KOPT-K1 (cell line): ENCODE data around the gene AGBL4.

Source experiments
- H3K27ac ChIP-seq: fragments of 200-600 bp; sonication (generic); 2 replicates; pipeline ENCODE4 v1.5.1; 2016; ENCODE audit warnings: antibody characterized with exemption, mild to moderate bottlenecking, low read depth, low read length; ENCODE audit not compliant: poor library complexity, severe bottlenecking
- H3K36me3 ChIP-seq: fragments of 200-600 bp; sonication (generic); 2 replicates; pipeline ENCODE4 v1.5.1; 2017; ENCODE audit warnings: antibody characterized with exemption, mild to moderate bottlenecking, low read length, moderate library complexity; ENCODE audit not compliant: insufficient read depth
- H3K9me3 ChIP-seq: fragments of 200-600 bp; sonication (generic); 2 replicates; pipeline ENCODE4 v1.5.1; 2017; ENCODE audit warnings: antibody characterized with exemption, low read length, mild to moderate bottlenecking; ENCODE audit not compliant: insufficient read depth, poor library complexity, severe bottlenecking

AGBL4 gene

DNA sequence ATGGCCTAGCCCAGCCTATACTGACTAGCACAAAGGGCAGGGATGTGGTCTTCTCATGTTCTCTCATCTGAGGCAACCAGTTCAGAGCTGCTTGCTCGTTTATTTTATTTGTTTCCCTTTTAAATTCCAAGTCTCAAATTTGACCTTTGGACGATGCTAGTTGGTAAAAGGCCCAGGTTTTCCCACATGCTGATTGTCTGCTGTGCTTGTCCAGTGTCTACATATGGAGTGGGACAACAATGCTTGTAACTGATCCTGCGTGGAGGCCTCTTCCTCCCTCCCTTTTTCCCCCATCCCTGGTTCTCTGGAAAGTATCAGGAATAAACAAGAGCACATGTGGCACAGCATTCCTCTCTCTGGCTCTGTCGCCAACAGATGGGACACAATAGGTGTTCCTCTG is 1213.0 kb downstream of the AGBL4 start:
- Histone ChIP-seq H3K9me3 (no peaks in the 10 kb centered on the region), H3K36me3 (no peaks in the 10 kb centered on the region), H3K27ac (no peak overlapping the region)

DNA sequence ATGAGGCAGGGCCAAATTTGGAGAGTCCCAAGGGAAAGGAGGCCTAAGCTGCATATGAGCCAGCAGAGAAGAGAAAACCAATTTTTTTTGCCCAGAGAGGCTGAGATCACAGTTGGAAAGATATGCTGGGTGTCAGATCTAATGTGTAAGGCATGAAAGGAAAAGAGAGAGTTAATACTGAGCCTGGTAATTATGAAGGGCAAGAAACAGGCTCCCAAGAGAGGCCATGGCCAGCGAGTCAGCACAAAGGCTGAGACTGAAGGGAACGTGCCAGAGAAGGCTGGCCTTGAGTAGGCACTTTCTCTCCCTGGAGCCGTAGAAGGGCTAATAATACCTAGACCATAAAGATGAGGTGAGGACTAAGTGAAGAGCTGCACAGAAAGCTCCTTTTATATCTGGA is 1215.3 kb downstream of the AGBL4 start:
- Histone ChIP-seq H3K36me3 (no peaks in the 10 kb centered on the region), H3K27ac (no peak overlapping the region), H3K9me3 (no peaks in the 10 kb centered on the region)

DNA sequence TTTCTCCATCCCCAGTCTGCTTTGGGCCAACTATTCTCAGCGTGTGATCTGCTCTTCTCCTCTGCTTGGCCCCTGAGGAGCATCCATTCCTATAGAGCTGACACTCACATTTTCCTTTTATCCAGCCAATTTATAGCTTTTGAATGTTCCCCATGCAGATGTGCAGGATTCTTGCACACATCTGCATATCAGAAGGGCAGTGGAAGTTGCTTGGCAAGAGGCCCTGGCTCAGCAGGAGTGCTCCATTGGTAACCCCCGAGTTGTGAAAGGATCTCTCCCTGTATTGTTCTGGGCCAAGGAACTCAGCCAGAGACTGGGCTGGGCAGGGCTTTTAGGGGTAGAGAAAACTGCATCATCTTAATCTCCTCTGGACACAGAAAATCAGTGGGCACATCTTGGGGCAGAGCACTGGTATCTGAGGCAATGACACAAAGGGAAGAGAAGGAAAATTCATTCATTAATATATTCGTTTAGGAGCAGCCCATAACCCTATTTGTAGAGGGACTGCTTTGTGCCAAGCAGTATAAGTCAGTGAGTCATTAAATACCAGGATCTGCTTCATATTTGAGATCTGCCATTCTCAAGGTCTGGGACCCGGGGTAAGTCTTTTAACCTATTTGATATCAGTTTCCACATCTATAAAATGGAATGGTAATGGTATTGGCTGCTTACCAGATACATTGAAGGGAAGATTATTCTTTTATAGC is 1216.0 kb downstream of the AGBL4 start:
- Histone ChIP-seq H3K36me3 (no peaks in the 10 kb centered on the region), H3K9me3 (no peaks in the 10 kb centered on the region), H3K27ac (no peak overlapping the region)

DNA sequence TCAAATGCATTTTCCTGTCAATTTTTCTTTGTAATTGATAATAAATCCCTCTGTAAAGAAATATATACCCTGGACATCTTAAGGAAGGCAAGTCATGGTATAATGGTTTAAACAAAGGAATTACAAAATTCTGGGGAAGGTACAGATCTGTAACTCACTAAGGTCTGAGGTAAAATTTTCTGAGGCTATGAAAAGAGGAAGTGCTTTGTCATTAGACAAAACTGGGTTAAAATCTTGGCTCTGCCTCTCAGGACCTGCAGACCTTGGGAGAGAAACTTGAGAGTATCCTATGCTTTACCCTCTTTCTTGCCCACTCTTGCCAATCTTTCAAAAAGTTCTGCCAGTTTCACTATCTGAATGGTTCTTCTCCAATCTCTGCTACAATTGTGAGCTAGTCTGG is 1220.3 kb downstream of the AGBL4 start:
- Histone ChIP-seq H3K36me3 (no peaks in the 10 kb centered on the region), H3K27ac (no peak overlapping the region), H3K9me3 (no peaks in the 10 kb centered on the region)

DNA sequence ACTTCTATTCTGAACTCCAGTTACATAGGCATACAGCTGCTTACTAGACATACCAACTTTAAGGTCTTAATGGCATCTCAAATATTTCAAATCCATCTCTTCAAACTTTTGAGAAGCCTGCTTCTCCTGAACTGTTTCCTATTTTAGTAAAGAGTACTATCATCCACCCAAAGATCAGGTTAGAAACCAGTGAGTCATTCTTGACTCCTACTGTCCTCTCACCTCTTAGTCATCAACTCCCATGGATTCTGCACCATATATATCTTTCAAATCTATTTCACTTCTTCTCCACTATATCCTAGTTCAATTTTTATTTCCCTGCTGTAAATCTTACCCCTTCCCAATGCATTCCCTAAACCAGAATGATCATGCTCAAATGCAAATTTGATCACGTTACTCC is 1228.9 kb downstream of the AGBL4 start:
- Histone ChIP-seq H3K9me3 (no peaks in the 10 kb centered on the region), H3K27ac (no peak overlapping the region), H3K36me3 (no peaks in the 10 kb centered on the region)

DNA sequence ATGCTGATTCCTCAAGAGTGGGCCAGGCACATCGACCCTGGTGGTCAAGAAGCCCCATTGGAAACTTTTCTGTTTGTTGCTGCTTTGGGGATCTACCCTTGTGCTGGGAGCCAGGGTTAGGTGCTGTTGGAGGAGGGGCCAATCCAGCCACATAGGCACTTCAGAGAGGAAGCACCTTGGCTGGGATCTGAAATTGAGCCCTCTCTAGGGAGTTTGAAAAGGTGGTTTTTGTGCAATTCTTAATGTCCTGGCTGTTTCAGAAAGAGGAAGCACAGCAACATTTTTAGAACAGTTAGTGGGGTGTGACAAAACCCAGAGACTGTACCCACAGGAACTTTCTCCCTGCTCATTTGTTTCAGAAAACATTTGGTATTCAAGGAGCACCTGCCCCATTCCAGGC is 1229.9 kb downstream of the AGBL4 start:
- Histone ChIP-seq H3K36me3 (no peaks in the 10 kb centered on the region), H3K27ac (no peak overlapping the region), H3K9me3 (no peaks in the 10 kb centered on the region)

DNA sequence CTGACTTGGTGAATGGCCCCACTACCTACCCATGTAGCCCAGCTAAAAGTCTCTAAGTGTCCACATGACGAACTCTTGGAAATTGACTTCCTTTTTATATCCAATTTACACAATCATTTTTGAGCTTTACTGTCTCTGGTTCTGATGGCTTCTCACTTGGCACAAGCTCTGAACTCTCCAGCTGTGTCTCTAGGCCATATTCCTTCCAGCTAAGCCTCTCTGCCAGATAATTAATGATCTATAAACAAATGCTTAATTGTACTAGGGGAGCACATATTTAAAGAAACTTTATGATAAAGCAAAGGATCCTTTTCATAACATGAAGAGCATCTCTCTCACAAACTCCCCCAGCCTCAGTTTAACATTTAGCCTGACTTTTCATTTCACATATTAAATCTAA is 1230.8 kb downstream of the AGBL4 start:
- Histone ChIP-seq H3K27ac (no peak overlapping the region), H3K36me3 (no peaks in the 10 kb centered on the region), H3K9me3 (no peaks in the 10 kb centered on the region)

DNA sequence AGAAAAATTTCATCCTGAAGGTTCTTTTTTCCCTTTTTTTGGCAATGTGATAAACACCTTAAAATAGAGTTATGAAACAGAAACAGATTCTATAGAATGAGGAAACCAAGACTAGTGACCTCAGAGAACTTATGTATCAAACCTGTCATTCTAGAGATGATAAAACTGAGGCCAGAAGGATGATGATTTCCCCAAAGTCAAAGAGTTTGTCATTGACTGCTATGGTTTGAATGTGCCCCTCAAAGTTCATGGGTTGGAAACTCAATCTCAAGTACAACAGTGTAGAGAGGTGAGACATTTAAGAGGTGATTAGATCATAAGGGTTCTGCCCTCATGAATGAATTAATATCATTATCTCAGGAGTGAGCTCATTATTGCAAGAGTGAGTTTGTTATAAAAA is 1233.4 kb downstream of the AGBL4 start:
- Histone ChIP-seq H3K36me3 (no peaks in the 10 kb centered on the region), H3K9me3 (no peaks in the 10 kb centered on the region), H3K27ac (no peak overlapping the region)

DNA sequence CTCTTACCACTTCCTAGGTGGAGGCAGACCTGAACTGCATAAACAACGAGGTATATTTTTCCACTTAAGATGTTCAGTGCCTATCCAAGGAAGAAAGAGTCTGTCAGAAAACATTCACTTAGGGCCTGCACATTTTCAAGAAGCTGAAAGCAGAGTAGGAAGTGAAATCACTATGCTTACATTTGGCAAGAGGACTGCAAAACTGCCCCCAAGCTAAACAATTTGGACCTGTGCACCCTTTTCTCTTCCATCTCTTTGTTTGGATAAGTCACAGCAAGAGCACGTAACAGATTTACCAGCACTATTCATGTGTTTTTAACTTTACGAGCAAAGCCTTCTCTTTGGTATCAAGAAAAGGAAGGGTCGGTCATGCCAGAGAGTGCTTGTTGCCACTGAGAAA is 1233.9 kb downstream of the AGBL4 start:
- no peaks in the 10 kb centered on the region for H3K36me3 ChIP-seq
- no peak overlapping the region for H3K27ac ChIP-seq
- no peaks in the 10 kb centered on the region for H3K9me3 ChIP-seq

DNA sequence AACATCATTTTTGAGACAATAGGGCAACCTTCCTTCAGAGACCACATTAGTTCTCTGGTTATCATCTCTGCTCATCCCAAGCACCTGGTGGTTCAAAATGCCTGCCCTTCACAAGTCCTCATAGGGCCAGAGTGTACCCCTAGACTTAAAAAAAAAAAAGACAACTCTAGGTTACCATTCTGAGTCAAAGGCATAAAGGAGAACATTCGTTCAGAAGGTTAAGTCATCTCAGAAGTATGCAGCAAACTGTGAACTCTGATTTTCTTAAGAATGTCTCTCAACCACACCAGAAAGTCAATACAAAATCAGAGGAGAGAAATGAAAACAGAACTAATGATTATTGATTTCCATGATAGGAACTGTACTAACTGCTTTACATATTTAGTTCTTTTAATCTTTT is 1237.9 kb downstream of the AGBL4 start:
- no peaks in the 10 kb centered on the region for H3K36me3 ChIP-seq

DNA sequence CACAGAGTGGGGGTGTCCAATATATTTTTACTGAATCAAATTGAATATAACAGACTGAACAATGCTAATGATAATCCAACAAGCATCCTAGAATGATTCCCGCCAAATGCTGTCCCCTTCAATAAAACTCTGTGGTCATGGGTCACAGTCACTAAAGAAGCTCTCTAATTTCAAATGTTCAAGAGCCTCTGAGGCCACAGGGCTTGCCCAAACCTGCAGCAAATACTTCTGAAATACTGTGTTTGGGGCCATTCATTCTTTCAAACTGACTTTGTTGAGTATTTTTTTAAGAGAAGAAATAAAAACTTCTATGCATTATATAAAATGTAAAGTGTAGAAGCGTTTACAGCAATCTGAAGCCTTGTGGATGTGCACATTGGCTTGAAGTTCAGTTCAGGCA is 1239.5 kb downstream of the AGBL4 start:
- Histone ChIP-seq H3K36me3 (no peaks in the 10 kb centered on the region), H3K27ac (no peak overlapping the region)

More for the DNA sequence above, 1237.9 kb downstream of the AGBL4 start:
- no peaks in the 10 kb centered on the region for H3K9me3 ChIP-seq
- H3K27ac ChIP-seq, result no peak overlapping the region

DNA sequence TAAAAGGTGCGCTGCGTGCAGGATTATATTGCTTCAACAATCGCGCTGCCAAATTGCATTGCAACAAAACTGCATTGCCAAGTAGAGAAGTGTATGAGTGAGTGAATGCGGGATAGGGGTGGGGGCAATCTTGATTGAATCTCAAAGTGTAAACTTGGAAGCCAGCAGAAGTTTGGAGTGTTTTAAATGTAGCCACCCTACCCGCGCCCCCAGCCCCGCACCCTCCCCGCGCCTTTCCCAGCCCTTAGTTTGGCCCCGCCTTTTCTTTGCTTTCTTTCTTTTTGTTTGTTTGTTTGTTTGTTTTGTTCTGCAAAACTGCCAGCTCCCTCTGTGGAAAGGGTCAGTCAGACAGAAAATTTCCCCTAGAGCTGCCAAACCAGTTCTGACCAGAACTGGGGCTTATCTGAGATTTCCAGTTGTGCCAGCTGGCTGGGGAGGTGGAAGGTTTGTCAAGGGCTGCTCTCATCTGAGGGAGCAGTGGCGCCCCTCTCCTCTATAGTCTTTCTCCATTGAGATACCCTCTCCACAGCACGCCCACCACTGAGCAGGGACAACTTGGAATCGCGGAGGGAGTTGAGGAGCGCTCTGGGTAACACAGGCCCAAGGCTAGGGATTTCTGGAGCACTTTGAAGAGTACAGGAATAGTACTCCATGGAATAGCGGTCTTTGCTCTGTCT is 1246.4 kb downstream of the AGBL4 start:
- peaks cover 19% of the 10 kb centered on the region for H3K36me3 ChIP-seq
- peak overlapping the region; percentile 59 for H3K27ac ChIP-seq
- H3K9me3 ChIP-seq, result no peaks in the 10 kb centered on the region

More for the DNA sequence above, 1239.5 kb downstream of the AGBL4 start:
- H3K9me3 ChIP-seq, result no peaks in the 10 kb centered on the region

DNA sequence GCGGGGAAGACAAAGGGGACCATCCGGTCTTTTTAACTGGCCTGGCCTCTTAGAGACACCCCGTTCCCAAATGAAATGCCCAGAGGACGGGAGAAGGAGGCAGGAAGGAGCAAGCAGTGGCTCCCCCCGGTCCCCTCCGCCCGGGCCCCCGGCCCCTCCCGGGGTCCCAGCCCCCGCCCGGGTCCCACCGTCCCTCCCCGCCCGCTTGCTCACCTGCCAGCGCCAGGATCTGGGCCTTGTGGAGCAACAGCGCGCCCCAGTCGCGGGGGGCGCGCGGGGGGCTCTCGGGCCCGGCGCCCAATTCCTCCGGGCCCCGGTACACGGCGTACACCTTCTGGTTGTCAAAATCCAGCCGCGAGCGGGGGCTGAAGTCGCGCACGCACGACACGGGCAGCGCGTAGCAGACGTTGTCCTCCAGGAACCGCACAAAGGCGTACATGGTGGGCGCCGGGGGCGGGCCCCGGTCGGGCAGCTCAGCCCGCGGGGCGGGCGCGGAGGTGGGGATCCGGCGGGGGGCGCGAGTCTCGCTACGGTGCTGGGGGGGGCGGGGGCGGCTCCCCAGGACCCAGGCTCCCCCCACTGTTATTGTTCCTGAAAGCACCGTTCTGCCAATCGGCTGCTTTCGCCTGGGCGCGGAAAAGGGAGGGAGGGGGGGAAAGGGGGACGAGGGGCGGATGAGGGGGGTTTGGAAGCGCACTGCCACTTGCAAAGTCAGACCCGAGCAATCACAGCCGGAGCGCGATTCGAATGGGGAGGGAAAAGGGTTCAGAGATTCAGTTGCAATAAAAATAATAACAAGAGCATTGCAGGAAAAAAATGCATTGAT is 1247.1 kb downstream of the AGBL4 start, which contains the start of gene BEND5:
Gene BEND5 (minus strand): TSS at position 499 of the 826 bp plus-strand sequence. CDS start 60 bp downstream, at position 439.
- peak within 1 kb of the TSS; percentile 59 for H3K27ac ChIP-seq
- no peaks in the 10 kb centered on the region for H3K9me3 ChIP-seq
- peaks cover 27% of the 10 kb centered on the region for H3K36me3 ChIP-seq

DNA sequence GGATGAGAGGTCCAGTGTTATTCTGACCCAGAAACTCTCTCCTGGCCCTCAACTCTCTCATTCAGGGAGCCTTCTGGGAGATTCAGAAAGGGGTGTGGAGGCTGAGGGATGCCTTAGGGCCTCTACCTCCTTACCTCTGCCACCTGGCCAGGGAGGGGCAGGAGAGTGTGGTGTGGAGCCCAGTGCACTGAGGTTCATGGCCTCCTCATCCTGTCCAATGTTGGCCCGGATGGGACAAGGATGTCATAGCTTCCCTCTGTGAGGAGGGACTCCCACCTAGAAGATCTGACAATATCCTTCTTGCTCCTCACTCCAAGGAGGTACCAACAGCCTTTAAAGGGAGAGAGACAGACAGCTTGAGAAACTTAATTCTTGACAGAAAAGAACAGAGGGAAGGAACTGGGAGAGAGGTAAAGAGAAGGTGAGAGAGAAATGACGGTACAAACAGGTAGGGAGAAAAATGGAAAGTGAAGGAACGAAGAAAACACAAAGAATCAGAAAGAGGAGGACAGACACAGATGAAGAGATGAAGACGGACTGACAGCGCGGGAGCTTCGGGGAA is 1247.8 kb downstream of the AGBL4 start:
- Histone ChIP-seq H3K9me3 (no peaks in the 10 kb centered on the region), H3K27ac (peak overlapping the region; percentile 59)

DNA sequence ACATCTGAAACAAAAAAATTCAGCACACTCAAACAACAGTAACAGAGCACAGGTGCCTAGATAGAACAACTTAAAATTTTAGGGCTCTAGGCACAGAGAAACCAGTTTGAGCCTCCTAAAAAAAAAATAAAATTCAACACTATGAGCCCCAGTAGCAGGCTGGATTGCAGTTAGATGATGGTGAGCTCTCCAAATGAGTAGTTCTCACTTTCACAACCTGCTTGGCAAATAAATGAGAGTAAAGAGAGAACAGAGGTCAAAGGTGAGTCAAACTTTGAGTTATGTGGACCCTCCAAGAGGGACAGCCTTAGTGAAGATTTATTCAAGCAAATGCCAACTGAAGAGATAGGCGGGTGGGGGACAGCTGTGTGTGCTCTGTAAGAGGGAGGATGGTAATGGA is 1250.6 kb downstream of the AGBL4 start:
- Histone ChIP-seq H3K27ac (no peak overlapping the region), H3K9me3 (no peaks in the 10 kb centered on the region), H3K36me3 (peaks cover 49% of the 10 kb centered on the region)

More for the DNA sequence above, 1247.8 kb downstream of the AGBL4 start:
- peaks cover 34% of the 10 kb centered on the region for H3K36me3 ChIP-seq
